ENCODE data around the gene GOLGA5. TPM values are rescaled to one million over a fixed set of nuclear protein-coding genes. Genes with fewer than 3 reads are reported as not detected.

GOLGA5 gene
- total and polyA plus RNA-seq, 2 of the 8 experiments (the other 6 are each of a cell fraction or from before 2014, with no cell fraction given) = 13.0 to 25.4 TPM

- Histone ChIP-seq H2BK5ac (ENCODE audit: low read depth, low read length) (no peak overlapping the region), H3K23me2 (ENCODE audit: low read depth, low read length) (no peaks in the 10 kb centered on the region), H2AFZ (ENCODE audit: low read length) (no peak overlapping the region), H4K8ac (ENCODE audit: extremely low read depth, insufficient read depth, low read length) (no peak overlapping the region), H2BK20ac (ENCODE audit: low read length) (no peak overlapping the region), H3K79me1 (ENCODE audit: low read depth, low read length) (no peaks in the 10 kb centered on the region), H4K91ac (replicated peaks; ENCODE audit: insufficient read length, low read length) (no peak overlapping the region), H3K56ac (replicated peaks; ENCODE audit: insufficient read length, low read depth, low read length) (no peak overlapping the region), H3K18ac (ENCODE audit: extremely low read depth, low read length) (no peak overlapping the region), H3K27ac (ENCODE audit: low read depth, low read length) (no peak overlapping the region), H4K20me1 (replicated peaks in 1 of 2; ENCODE audit: control insufficient read depth in 1 of 2, insufficient read depth in 2 of 2, low read length in 2 of 2) (no peaks in the 10 kb centered on the region), H2BK12ac (ENCODE audit: low read depth, low read length) (no peak overlapping the region), H3K4ac (replicated peaks; ENCODE audit: insufficient read length, low read depth, low read length) (no peak overlapping the region), H3K36me3 (ENCODE audit: control insufficient read depth in 2 of 4, insufficient read depth in 4 of 4, low read length in 3 of 4) (peaks cover 0 to 14% (median under 1%) of the 10 kb centered on the region in 4 experiments; a peak in 4 of 8 replicates), H3K9me3 (ENCODE audit: insufficient read depth in 2 of 2, low read depth in 1 of 2, low read length in 1 of 2) (no peaks in the 10 kb centered on the region), H3K4me2 (ENCODE audit: insufficient read depth in 1 of 2, low read depth in 2 of 2, low read length in 2 of 2) (no peak overlapping the region), H3K4me1 (replicated peaks in 1 of 4; ENCODE audit: control insufficient read depth in 3 of 4, insufficient read depth in 4 of 4, low read length in 3 of 4) (no peaks in the 10 kb centered on the region), H4K5ac (ENCODE audit: insufficient read length, low read depth, low read length) (no peak overlapping the region), H3K14ac (ENCODE audit: insufficient read length) (no peak overlapping the region), H2BK120ac (replicated peaks; ENCODE audit: low read depth, low read length) (no peak overlapping the region), H3K27me3 (replicated peaks in 1 of 4; ENCODE audit: control insufficient read depth in 3 of 4, extremely low read depth in 1 of 4, insufficient read depth in 3 of 4, low read length in 3 of 4) (no peaks in the 10 kb centered on the region), H3K23ac (ENCODE audit: insufficient read length) (no peak overlapping the region), H2BK15ac (ENCODE audit: low read length) (no peak overlapping the region), H3K4me3 (ENCODE audit: extremely low read depth in 1 of 4, insufficient read depth in 2 of 4, low read depth in 3 of 4, low read length in 4 of 4) (no peak overlapping the region), H2AK5ac (ENCODE audit: low read depth, low read length) (no peak overlapping the region), H3K79me2 (ENCODE audit: control insufficient read depth in 1 of 2, insufficient read depth in 2 of 2, low read length in 2 of 2) (no peaks in the 10 kb centered on the region), H3K9ac (replicated peaks in 1 of 4; ENCODE audit: extremely low read depth in 1 of 4, low read depth in 3 of 4, low read length in 3 of 4) (no peak overlapping the region)
- FAIRE-seq = no peak
- CTCF ChIA-PET (ENCODE audit: partially characterized antibody) = no interaction called here
- POLR2A ChIA-PET (ENCODE audit: partially characterized antibody) = no interaction called here
- 90% methylated on average over 4 of the region's 4 CpGs; no CpG with 5 or more reads in 1 of the 2 experiments for WGBS, 2 experiments (ENCODE audit: extremely low coverage in 1 of 2, insufficient coverage in 1 of 2, insufficient read length in 1 of 2, insufficient replicate concordance in 2 of 2, low coverage in 1 of 2, low lambda C conversion rate in 2 of 2, missing lambda C conversion rate in 1 of 2)
- no peak for DNase-seq (ENCODE audit: low read depth in 1 of 2, low spot score in 2 of 2)
- TF ChIP-seq HDAC2 (IDR thresholded peaks at IDR 0.05; ENCODE audit: borderline replicate concordance in 1 of 2, low read depth in 2 of 2, low read length in 2 of 2) = no peak
- no peak for TF ChIP-seq CHD2 (IDR thresholded peaks at IDR 0.05; ENCODE audit: low read length)
- TF ChIP-seq NRF1 (IDR thresholded peaks at IDR 0.05; ENCODE audit: low read depth, low read length) = no peak
These were observed 50.1 kb downstream of the GOLGA5 start for GRCh38 chr14:92844204-92844603.
